ENCODE data around the gene UNC13A. TPM values are rescaled to one million over a fixed set of nuclear protein-coding genes. Genes with fewer than 3 reads are reported as not detected.
A peak's percentile ranks its signal among the peaks of the same experiment; 100 is the strongest.

Gene UNC13A
- total RNA-seq, 4 donors from 2014 or later = 0.38 to 0.83 (median 0.62) TPM

DNA sequence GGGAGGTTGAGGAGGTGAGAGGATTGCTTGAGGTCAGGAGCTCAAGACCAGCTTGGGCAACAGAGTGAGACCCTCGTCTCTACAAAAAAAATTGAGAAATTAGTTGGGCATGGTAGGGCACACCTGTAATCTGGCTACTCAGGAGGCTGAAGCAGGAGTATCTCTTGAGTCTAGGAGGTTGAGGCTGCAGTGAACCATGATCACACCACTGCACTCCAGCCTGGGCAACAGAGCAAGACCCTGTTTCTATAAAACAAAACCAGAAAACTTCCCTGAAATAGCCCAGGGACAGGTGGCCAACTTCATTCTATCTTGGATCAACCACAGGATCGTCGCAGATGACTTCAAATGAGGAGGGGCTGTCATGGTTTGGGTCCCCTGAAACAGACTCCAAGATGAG lies 104.0 kb downstream of the UNC13A start:
- H3K27me3 ChIP-seq = no peaks in the 10 kb centered on the region
- H3K9me3 ChIP-seq = no peaks in the 10 kb centered on the region
- H3K36me3 ChIP-seq = peaks cover 0 to 30% (median 0%) of the 10 kb centered on the region in 3 donors
- H3K4me1 ChIP-seq = no peaks in the 10 kb centered on the region
- no peak overlapping the region for H3K4me3 ChIP-seq
- DNase-seq = no peak
- no peak overlapping the region for H3K27ac ChIP-seq
- TF ChIP-seq, protein P1, sequence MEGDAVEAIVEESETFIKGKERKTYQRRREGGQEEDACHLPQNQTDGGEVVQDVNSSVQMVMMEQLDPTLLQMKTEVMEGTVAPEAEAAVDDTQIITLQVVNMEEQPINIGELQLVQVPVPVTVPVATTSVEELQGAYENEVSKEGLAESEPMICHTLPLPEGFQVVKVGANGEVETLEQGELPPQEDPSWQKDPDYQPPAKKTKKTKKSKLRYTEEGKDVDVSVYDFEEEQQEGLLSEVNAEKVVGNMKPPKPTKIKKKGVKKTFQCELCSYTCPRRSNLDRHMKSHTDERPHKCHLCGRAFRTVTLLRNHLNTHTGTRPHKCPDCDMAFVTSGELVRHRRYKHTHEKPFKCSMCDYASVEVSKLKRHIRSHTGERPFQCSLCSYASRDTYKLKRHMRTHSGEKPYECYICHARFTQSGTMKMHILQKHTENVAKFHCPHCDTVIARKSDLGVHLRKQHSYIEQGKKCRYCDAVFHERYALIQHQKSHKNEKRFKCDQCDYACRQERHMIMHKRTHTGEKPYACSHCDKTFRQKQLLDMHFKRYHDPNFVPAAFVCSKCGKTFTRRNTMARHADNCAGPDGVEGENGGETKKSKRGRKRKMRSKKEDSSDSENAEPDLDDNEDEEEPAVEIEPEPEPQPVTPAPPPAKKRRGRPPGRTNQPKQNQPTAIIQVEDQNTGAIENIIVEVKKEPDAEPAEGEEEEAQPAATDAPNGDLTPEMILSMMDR (IDR thresholded peaks at IDR 0.05) = no peak
- TF ChIP-seq POLR2A (IDR thresholded peaks at IDR 0.05) = no peak

DNA sequence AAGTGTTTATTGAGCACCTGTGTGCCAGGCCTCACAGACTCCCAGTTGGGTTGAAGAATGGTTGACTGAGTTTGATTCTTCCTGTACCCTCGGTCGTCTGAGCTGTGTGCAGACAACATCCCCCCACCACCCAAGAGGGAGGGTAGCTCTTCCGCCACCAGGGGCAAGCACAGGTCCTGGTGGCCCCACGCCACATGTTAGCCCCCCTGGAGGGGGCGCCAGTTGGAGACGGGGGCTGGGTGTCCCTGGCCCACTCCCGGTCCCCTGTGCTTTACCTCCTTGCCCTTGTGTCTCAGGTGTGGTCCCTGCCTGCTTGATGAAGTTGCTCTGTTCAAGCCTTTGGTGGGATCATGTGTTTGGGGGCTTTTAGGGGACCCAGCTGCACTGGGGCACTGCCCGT lies 105.5 kb downstream of the UNC13A start:
- no peak for TF ChIP-seq POLR2A (IDR thresholded peaks at IDR 0.05)
- TF ChIP-seq, protein P1 (IDR thresholded peaks at IDR 0.05) = no peak
- peaks cover 0 to 40% (median 0%) of the 10 kb centered on the region in 3 donors for H3K36me3 ChIP-seq
- H3K27me3 ChIP-seq = no peaks in the 10 kb centered on the region

DNA sequence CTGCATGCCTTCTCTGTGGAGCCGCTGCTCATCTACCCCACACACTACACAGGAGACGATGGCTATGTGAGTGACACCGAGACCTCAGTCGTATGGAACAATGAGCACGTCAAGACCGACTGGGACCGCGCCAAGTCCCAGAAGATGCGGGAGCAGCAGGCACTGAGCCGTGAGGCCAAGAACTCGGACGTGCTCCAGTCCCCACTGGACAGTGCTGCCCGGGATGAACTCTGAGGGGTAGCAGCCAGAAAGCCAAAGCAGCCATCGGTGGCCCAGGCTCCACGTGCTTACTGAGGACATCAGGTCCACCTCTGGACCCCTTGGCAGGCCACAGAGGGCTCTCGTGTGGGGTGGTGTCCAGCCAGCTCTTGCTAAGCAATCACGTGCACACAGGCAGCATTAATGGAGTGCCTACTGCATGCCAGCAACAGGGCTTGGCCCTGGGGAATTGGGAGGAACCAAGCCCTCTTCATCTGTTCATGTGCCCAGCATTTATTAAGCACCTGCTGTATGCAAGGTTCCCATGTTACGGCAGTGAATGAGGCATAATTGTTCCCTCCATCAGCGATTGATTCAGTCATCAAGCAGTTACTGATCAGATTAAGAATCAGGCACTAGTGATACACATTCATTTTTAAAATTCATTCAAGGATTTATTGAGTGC lies 106.8 kb downstream of the UNC13A start:
- no peak for DNase-seq
- no peak for TF ChIP-seq POLR2A (IDR thresholded peaks at IDR 0.05)
- TF ChIP-seq, protein P1 (IDR thresholded peaks at IDR 0.05) = no peak
- no peak overlapping the region for H3K4me3 ChIP-seq
- H3K4me1 ChIP-seq = no peaks in the 10 kb centered on the region
- no peaks in the 10 kb centered on the region for H3K9me3 ChIP-seq
- no peaks in the 10 kb centered on the region for H3K27me3 ChIP-seq
- no peak overlapping the region for H3K27ac ChIP-seq
- H3K36me3 ChIP-seq = peaks cover 0 to 45% (median 0%) of the 10 kb centered on the region in 3 donors

More for the DNA sequence above, 105.5 kb downstream of the UNC13A start:
- no peak overlapping the region for H3K27ac ChIP-seq
- no peak overlapping the region for H3K4me3 ChIP-seq
- DNase-seq = no peak
- no peaks in the 10 kb centered on the region for H3K9me3 ChIP-seq
- H3K4me1 ChIP-seq = no peaks in the 10 kb centered on the region

DNA sequence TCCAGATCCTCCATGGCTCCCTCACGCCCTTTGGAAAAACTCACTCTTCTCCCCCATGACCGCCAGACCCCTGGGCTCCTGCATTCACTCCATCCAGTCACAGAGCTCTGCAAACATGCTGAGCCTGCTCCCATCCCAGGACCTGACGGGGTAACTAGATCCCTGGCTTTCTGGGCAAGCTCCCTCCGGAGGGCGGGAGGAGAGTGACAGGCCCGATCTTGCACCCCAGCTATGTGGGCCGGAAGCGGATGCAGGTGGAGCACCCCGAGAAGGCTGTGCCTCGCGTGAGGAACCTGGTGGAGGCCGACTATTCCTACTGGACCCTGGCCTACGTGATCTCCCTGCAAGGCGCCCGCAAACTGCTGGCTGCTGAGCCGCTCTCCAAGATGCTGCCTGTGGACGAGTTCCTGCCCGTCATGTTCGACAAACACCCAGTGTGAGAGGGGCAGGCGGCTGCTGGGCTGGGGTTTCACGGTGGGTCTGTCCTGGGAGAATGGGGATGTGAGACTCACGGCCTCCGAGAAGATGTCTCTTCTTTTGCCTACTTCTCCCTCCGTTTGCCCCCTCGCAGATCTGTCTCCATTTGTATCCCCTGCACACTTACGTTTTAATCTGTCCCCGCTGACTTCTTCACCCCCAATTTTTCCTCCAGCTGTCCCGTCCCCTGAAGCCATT lies 107.5 kb downstream of the UNC13A start:
- Histone ChIP-seq H3K27ac (no peak overlapping the region), H3K4me1 (no peaks in the 10 kb centered on the region), H3K27me3 (no peaks in the 10 kb centered on the region), H3K4me3 (no peak overlapping the region), H3K9me3 (no peaks in the 10 kb centered on the region), H3K36me3 (peaks cover 0 to 52% (median 0%) of the 10 kb centered on the region in 3 donors)
- DNase-seq = no peak
- no peak for TF ChIP-seq POLR2A (IDR thresholded peaks at IDR 0.05)
- TF ChIP-seq, protein P1 (IDR thresholded peaks at IDR 0.05) = no peak

DNA sequence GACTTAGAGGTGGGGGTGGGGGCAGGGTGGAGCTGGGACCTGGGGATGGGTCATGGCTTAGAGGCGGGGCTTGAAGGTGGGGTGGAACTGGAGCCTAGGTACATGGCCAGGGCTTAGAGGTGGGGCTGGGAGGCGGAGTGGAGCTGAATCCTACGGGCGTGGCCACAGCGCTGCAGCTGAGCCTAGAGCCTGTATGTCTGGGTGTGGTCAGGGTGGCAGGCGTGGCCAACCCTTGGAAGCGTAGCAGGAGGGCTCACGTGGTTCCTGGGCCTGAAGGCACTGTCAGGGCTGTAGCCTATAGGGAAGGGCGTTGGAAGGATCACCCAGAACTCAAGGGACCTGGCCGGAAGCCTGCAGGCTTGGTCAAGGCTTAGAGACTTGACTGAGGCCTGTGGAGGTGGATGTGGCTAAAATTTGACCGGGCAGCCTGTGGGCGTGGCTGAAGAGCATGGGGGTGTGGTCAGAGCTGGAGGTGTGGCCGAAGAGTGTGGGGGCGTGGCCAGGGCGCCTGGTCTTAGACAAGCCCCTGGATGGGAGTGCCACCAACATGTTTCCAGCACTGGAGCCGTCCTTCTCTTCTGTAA lies 108.4 kb downstream of the UNC13A start:
- TF ChIP-seq POLR2A (IDR thresholded peaks at IDR 0.05) = no peak
- Histone ChIP-seq H3K4me1 (no peaks in the 10 kb centered on the region), H3K9me3 (no peaks in the 10 kb centered on the region), H3K36me3 (peaks cover 0 to 52% (median 0%) of the 10 kb centered on the region in 3 donors), H3K4me3 (no peak overlapping the region), H3K27ac (no peak overlapping the region), H3K27me3 (no peaks in the 10 kb centered on the region)
- peak; percentile 45 to 80 (median 74) for DNase-seq
